OCI-LY1 (cell line): ENCODE measurements around the gene SIM2.

Source experiments
- EZH2 ChIP-seq: fragments of 200-600 bp; sonication (generic), shearing (Covaris generic); IDR thresholded peaks from 2 replicates; pipeline ENCODE4 v1.8.0; 2017; ENCODE audit warnings: borderline replicate concordance, mixed run types, mild to moderate bottlenecking, antibody characterized with exemption, low read length, moderate library complexity, mixed read lengths
- TF ChIP-seq, protein P1 (sequence below): fragments of 200-600 bp; sonication (generic), shearing (Covaris generic); IDR thresholded peaks from 2 replicates; pipeline ENCODE4 v1.5.1; 2017; ENCODE audit warnings: mild to moderate bottlenecking, antibody characterized with exemption, low read length, moderate library complexity, mixed read lengths

DNA sequence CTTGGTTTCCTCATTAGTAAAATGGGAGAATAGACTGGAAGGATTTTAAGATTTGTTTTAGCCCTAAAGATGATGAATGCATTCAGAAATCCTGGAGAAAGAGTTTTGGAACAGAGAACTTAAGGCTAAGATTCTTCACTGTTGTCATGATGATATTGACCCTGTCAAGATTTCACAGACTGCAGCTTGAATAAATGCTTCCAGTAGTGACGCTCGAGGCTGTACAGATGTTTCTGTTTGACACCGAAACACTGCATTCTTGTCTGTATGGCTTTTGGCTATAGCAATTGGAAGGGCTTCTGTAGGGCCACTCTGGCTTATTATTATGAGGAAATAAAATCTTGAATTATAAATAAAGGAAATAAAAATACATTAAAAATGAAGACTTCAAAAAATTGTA, 25.7 kb downstream of the SIM2 start:
- TF ChIP-seq, protein P1, sequence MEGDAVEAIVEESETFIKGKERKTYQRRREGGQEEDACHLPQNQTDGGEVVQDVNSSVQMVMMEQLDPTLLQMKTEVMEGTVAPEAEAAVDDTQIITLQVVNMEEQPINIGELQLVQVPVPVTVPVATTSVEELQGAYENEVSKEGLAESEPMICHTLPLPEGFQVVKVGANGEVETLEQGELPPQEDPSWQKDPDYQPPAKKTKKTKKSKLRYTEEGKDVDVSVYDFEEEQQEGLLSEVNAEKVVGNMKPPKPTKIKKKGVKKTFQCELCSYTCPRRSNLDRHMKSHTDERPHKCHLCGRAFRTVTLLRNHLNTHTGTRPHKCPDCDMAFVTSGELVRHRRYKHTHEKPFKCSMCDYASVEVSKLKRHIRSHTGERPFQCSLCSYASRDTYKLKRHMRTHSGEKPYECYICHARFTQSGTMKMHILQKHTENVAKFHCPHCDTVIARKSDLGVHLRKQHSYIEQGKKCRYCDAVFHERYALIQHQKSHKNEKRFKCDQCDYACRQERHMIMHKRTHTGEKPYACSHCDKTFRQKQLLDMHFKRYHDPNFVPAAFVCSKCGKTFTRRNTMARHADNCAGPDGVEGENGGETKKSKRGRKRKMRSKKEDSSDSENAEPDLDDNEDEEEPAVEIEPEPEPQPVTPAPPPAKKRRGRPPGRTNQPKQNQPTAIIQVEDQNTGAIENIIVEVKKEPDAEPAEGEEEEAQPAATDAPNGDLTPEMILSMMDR, result no peak
- TF ChIP-seq EZH2, result no peak
